Measurements from ENCODE around the gene EPX. TPM values are rescaled to one million over a fixed set of nuclear protein-coding genes. Genes with fewer than 3 reads are reported as not detected.

Gene EPX
- total RNA-seq, 2 experiments from 2014 or later = not detected

DNA sequence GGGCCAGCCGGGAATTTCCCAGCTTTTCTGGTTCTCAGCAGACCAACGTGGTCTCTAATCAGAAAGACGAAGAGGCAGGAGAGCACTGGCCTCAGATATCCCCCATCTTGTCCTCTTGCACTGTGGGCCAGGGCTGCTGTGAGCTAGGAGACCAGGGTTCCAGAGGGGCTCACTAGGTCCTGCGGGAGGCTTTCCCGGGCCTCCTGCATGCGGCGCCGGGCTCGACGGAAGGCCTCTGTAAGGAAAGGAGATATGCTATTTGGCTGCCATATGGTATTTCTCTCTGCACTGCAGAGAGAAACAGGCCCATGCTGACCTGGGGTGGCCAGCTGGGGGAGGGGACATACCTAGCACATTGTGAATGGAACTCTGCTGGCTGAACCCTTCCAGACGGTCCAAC lies 13.4 kb downstream of the EPX start:
- ChIA-PET CTCF (interaction anchor here (0.8 kb wide), 1 partner anchor 10 kb away, joined by 3 read pairs; no protein-coding TSS in a partner anchor), POLR2A (no interaction called here)
- ATAC-seq (no peak), DNase-seq (no peak)
- intact Hi-C loops (cut with DNase I, micrococcal nuclease) = no loop called here
- no peak overlapping the region for H3K27ac Mint-ChIP-seq
- H3K36me3 Mint-ChIP-seq (ENCODE audit: low read depth) = peaks cover 10% of the 10 kb centered on the region
- no peak overlapping the region for H3K4me3 Mint-ChIP-seq
- no peaks in the 10 kb centered on the region for H3K27me3 Mint-ChIP-seq
- H3K9me3 Mint-ChIP-seq (ENCODE audit: low read depth) = no peaks in the 10 kb centered on the region
- no peaks in the 10 kb centered on the region for H3K4me1 Mint-ChIP-seq

DNA sequence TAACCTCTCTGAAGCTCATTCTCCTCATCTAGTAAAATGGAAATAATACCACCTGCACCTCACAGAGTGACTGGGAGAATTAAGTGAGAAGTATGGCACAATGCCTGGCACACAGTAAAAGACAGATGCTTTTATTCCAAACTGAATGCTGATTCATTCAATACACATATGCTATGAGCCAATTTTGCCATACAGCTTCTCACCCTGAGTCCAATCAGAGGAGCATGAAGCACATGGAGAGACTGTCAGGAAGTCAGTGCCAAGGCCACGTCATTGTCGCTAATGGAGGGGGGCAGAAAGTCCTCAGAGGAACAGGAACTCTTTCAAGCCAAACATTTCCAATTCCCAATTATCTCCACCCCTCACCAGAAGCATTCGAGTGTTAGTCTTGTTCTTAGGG lies 14.9 kb downstream of the EPX start:
- ChIA-PET CTCF (no interaction called here), POLR2A (no interaction called here)
- no peaks in the 10 kb centered on the region for H3K27me3 Mint-ChIP-seq
- H3K9me3 Mint-ChIP-seq (ENCODE audit: low read depth) = no peaks in the 10 kb centered on the region
- ATAC-seq = no peak
- intact Hi-C loops (cut with DNase I, micrococcal nuclease) = no loop called here
- peaks cover 10% of the 10 kb centered on the region for H3K36me3 Mint-ChIP-seq (ENCODE audit: low read depth)
- H3K27ac Mint-ChIP-seq = no peak overlapping the region
- no peak overlapping the region for H3K4me3 Mint-ChIP-seq
- H3K4me1 Mint-ChIP-seq = no peaks in the 10 kb centered on the region
- no peak for DNase-seq

DNA sequence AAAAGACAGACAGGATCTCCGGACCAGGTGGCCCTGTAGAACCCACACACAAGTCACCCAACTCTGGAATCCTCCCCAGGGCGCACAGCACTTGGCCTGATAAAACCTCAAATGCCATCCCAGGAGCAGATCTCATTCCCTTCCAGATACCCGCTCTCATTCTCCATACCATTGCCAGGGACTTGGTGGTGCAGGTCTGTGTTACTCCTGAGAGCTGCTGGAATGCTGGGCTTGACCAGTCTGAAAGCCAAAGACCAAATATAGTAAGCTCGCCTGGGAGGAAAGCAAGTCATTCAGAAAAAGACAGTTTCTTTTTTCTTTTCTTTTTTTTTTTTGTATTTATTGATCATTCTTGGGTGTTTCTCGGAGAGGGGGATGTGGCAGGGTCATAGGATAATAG lies 15.8 kb downstream of the EPX start:
- no peak overlapping the region for H3K27ac Mint-ChIP-seq
- ATAC-seq (no peak), DNase-seq (no peak)
- ChIA-PET CTCF (no interaction called here), POLR2A (no interaction called here)
- H3K27me3 Mint-ChIP-seq = no peaks in the 10 kb centered on the region
- no peaks in the 10 kb centered on the region for H3K4me1 Mint-ChIP-seq
- H3K4me3 Mint-ChIP-seq = no peak overlapping the region
- intact Hi-C loops (cut with DNase I, micrococcal nuclease) = no loop called here
- peaks cover 10% of the 10 kb centered on the region for H3K36me3 Mint-ChIP-seq (ENCODE audit: low read depth)
- H3K9me3 Mint-ChIP-seq (ENCODE audit: low read depth) = no peaks in the 10 kb centered on the region

DNA sequence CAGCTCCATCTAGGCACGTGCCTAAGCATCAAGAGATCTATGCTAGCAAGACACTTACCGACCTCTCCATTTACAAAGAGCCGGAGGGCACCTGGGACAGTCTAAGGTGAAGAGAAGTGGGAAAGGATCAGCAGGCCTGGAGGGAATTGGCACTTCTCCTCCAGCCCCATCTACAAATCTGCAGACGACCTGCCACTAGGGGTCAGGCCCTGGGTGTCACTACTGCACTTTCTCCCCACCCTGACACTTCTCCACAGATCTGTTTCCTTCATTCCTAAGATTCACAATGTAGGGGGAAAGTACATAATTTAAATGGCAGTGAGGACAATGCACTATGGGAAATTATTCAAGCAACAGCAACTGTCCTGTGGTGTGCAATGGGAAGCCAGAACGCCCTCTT lies 18.4 kb downstream of the EPX start:
- no peak overlapping the region for H3K27ac Mint-ChIP-seq
- CTCF ChIA-PET = interaction anchor here (0.7 to 1.9 kb wide), 3 partner anchors 10 to 25 kb away, joined by 3 to 5 read pairs (median 3); no protein-coding TSS in a partner anchor
- POLR2A ChIA-PET = no interaction called here
- H3K36me3 Mint-ChIP-seq (ENCODE audit: low read depth) = peaks cover 14% of the 10 kb centered on the region
- H3K4me3 Mint-ChIP-seq = no peak overlapping the region
- intact Hi-C loops (cut with DNase I, micrococcal nuclease) = no loop called here
- H3K9me3 Mint-ChIP-seq (ENCODE audit: low read depth) = no peaks in the 10 kb centered on the region
- H3K4me1 Mint-ChIP-seq = no peaks in the 10 kb centered on the region
- no peak for ATAC-seq
- DNase-seq = no peak
- H3K27me3 Mint-ChIP-seq = no peaks in the 10 kb centered on the region

DNA sequence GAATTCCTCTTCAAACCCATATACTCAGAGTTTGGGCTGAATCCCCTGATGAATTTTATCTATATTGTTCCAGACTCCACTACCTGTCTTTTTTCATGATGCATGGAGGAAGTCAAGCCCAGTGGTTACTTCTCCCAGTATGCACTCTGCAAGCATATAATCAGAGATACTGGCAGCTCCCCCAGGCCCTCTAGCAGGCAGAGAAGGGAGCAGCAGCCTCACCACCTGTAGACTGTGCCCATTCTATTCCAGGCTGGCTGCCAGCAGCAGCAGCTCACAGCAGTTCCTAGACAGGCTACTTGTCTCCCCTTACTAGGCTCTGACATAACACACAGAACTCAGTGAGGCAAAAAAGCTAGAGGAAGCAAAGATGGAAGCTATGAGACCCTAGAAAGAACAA lies 23.2 kb downstream of the EPX start:
- Mint-ChIP-seq H3K4me1 (peaks cover 20% of the 10 kb centered on the region), H3K27ac (no peak overlapping the region), H3K27me3 (no peaks in the 10 kb centered on the region), H3K4me3 (no peak overlapping the region), H3K9me3 (ENCODE audit: low read depth) (no peaks in the 10 kb centered on the region), H3K36me3 (ENCODE audit: low read depth) (peaks cover 4% of the 10 kb centered on the region)
- ATAC-seq = no peak
- POLR2A ChIA-PET = no interaction called here
- no peak for DNase-seq
- CTCF ChIA-PET = interaction anchor here (0.7 to 2.9 kb wide), 3 partner anchors 10 to 34 kb away, joined by 3 to 16 read pairs (median 7); no protein-coding TSS in a partner anchor
- intact Hi-C loops (cut with DNase I, micrococcal nuclease) = no loop called here

DNA sequence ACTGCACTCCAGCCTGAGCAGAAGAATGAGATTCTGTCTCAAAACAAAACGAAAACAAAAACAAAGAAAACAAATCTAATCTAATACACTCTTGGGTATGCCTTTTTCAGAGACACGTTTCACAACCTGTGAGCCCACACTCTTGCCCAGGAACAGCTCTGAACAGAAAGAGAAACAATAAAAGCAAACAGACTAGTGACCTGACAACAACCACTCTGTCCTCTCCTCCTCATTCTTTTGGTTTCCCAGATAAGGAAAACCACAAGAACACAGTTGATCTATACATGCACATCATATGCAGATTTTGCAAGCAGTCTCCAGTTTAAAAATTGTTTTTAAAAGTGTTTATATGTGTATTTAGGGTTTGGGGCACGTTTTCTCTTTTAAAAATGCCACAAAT lies 25.2 kb downstream of the EPX start:
- no peak overlapping the region for H3K27ac Mint-ChIP-seq
- H3K4me3 Mint-ChIP-seq = peak overlapping the region; percentile 24
- intact Hi-C loops (cut with DNase I, micrococcal nuclease) = loop anchor here in 1 of 2 experiments (2.0 kb wide), 1 partner anchor 1133 kb away; the partner anchor contains the start of gene AKAP1
- ATAC-seq (no peak), DNase-seq (no peak)
- H3K9me3 Mint-ChIP-seq (ENCODE audit: low read depth) = no peaks in the 10 kb centered on the region
- CTCF ChIA-PET = interaction anchor here (2.3 kb wide), 1 partner anchor 32 kb away, joined by 7 read pairs; no protein-coding TSS in a partner anchor
- POLR2A ChIA-PET = interaction anchor here (0.6 kb wide), 1 partner anchor 61 kb away, joined by 7 read pairs; no protein-coding TSS in a partner anchor
- no peaks in the 10 kb centered on the region for H3K27me3 Mint-ChIP-seq
- H3K4me1 Mint-ChIP-seq = peaks cover 20% of the 10 kb centered on the region
- H3K36me3 Mint-ChIP-seq (ENCODE audit: low read depth) = peaks cover 4% of the 10 kb centered on the region

DNA sequence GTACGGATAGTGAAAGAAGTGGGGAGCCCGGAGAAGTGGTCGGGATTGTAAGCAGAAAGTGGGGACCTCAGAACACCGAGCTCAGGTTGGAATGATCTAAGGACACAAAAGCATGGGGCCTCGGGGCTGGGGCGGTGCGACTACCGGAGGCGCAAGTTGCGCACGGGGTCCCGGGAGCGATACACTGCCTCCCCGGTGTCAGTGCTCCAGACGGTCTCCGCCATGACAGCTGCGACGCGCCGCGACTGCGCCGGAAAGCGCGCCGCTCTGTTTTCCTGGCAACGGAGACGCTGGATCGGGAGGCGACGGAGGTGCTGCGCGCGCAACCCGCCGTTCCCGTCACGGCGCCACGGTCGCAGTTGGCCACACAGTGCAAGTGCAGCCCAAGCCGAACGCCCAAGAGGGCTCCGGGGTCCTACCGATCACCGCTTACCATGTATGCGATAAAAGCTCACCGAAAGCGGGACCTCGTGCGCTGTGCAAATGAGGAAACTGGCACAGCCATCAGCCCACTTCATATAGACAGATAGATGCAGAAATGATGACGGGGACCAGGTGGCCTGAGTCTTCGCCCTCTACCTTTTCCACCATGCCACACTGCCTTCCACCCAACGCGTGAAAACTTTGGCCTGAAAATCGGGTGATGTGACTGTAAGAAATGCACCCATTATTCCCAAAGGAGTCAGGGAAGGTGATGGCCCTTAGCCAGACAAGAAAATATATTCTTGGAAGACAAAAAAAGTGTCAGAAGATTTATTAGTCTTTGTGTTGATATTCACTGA lies 26.7 kb downstream of the EPX start, which contains the start of gene MKS1:
Gene MKS1 (minus strand): TSS at position 249 of the 782 bp plus-strand sequence. CDS start 25 bp downstream, at position 224.
- ChIA-PET CTCF (interaction anchor here (0.6 to 2.0 kb wide), 18 partner anchors 9 to 249 kb away, joined by 3 to 9 read pairs (median 4); partner anchors contain the start of genes LPO and SRSF1), POLR2A (interaction anchor here (0.6 to 1.2 kb wide), 4 partner anchors 31 to 452 kb away, joined by 3 to 4 read pairs (median 3); partner anchors contain the start of gene SUPT4H1)
- ATAC-seq (peak; percentile 100), DNase-seq (peak; percentile 98)
- Mint-ChIP-seq H3K27ac (peak within 1 kb of the TSS; percentile 86), H3K36me3 (ENCODE audit: low read depth) (no peaks in the 10 kb centered on the region), H3K27me3 (peaks cover 2% of the 10 kb centered on the region), H3K9me3 (ENCODE audit: low read depth) (no peaks in the 10 kb centered on the region), H3K4me3 (peak within 1 kb of the TSS; percentile 90), H3K4me1 (peaks cover 22% of the 10 kb centered on the region)
- intact Hi-C loops (cut with DNase I, micrococcal nuclease) = loop anchor here in 1 of 2 experiments (1.0 to 2.0 kb wide), 8 partner anchors 23 to 1134 kb away; partner anchors contain the start of genes AKAP1, DYNLL2, MRPS23 and SRSF1

DNA sequence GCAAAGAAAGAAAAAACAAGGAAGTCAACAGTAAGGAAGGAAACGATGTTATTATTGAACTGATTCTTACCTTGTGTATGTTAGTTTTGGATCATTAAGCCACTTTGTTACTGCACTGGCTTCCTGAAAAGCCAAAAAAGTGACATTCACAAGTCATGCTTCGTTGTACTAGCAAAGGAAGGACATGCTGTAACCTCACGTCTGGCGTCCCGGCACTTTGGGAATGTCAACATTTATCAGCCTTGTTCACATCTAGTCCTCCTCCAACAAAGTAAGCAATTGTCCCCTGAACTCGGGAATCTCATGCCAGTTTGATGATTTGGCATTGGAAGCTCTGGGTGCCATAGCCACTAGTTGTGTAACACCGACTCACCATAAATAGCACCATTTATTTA lies 27.3 kb downstream of the EPX start:
- no peaks in the 10 kb centered on the region for H3K36me3 Mint-ChIP-seq (ENCODE audit: low read depth)
- peak overlapping the region; percentile 86 for H3K27ac Mint-ChIP-seq
- intact Hi-C loops (cut with DNase I, micrococcal nuclease) = loop anchor here in 1 of 2 experiments (1.0 to 2.0 kb wide), 8 partner anchors 23 to 1135 kb away; partner anchors contain the start of genes AKAP1, DYNLL2, MRPS23 and SRSF1
- no peak for ATAC-seq
- no peak for DNase-seq
- no peaks in the 10 kb centered on the region for H3K9me3 Mint-ChIP-seq (ENCODE audit: low read depth)
- peaks cover 5% of the 10 kb centered on the region for H3K27me3 Mint-ChIP-seq
- CTCF ChIA-PET = interaction anchor here (0.6 to 2.0 kb wide), 13 partner anchors 10 to 367 kb away, joined by 3 to 9 read pairs (median 3); partner anchors contain the start of genes LPO, RNF43 and SRSF1
- POLR2A ChIA-PET = interaction anchor here (1.1 to 1.2 kb wide), 2 partner anchors 30 to 132 kb away, joined by 3 to 4 read pairs; partner anchors contain the start of gene SUPT4H1
- peaks cover 26% of the 10 kb centered on the region for H3K4me1 Mint-ChIP-seq
- H3K4me3 Mint-ChIP-seq = peak overlapping the region; percentile 90

DNA sequence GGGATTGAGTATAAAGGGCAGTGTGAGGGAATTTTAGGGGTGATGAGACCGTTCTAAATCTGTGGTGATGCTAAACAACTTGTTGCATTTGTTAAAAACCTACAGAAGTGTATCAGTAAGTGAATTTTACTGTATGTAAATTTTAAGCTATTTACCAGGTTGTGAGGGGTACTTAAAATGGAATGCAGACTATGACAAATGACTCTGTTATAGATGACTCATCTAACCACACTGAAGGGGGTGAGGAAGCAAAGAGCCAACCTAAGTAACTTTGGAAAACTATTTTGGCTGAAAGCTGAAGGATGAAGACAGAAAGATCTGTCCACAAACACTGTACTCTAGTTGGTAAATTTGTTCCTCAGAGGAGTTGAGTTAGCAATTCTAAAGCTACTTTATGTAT lies 31.8 kb downstream of the EPX start:
- CTCF ChIA-PET = interaction anchor here (0.6 to 2.0 kb wide), 2 partner anchors 12 to 86 kb away, joined by 3 to 5 read pairs; no protein-coding TSS in a partner anchor
- no peaks in the 10 kb centered on the region for H3K36me3 Mint-ChIP-seq (ENCODE audit: low read depth)
- H3K4me1 Mint-ChIP-seq = peaks cover 14% of the 10 kb centered on the region
- H3K4me3 Mint-ChIP-seq = no peak overlapping the region
- no peak overlapping the region for H3K27ac Mint-ChIP-seq
- ATAC-seq (peak; percentile 71), DNase-seq (no peak)
- H3K9me3 Mint-ChIP-seq (ENCODE audit: low read depth) = no peaks in the 10 kb centered on the region
- peaks cover 17% of the 10 kb centered on the region for H3K27me3 Mint-ChIP-seq
- POLR2A ChIA-PET = no interaction called here
- intact Hi-C loops (cut with DNase I, micrococcal nuclease) = no loop called here

DNA sequence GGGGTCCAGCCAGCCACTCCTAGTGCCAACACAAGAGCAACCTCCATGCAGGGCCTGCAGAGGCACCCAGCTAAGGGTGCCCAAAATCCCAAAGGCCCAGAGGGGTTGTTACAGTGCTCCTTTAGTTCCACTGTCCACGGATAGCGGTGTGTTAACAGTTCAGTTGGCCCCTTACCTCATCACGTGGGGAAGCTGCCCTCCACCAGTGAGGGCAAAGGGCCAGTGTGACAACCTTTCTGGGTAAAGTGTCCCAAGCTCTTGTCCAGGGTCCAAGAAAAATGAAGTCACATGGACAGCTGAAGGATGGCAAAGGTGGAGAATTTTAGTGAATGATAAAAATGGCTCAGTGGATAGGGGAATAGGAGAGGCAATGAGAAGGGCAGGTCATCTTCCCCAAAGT lies 35.2 kb downstream of the EPX start:
- intact Hi-C loops (cut with DNase I, micrococcal nuclease) = no loop called here
- no peak for DNase-seq
- no peak overlapping the region for H3K27ac Mint-ChIP-seq
- H3K36me3 Mint-ChIP-seq (ENCODE audit: low read depth) = no peaks in the 10 kb centered on the region
- H3K9me3 Mint-ChIP-seq (ENCODE audit: low read depth) = no peaks in the 10 kb centered on the region
- no peak for ATAC-seq
- ChIA-PET POLR2A (interaction anchor here (0.6 kb wide), 1 partner anchor 146 kb away, joined by 3 read pairs; no protein-coding TSS in a partner anchor), CTCF (interaction anchor here (0.6 to 2.3 kb wide), 5 partner anchors 14 to 690 kb away, joined by 3 to 7 read pairs (median 4); no protein-coding TSS in a partner anchor)
- no peak overlapping the region for H3K4me3 Mint-ChIP-seq
- peaks cover 12% of the 10 kb centered on the region for H3K4me1 Mint-ChIP-seq
- H3K27me3 Mint-ChIP-seq = peaks cover 19% of the 10 kb centered on the region

DNA sequence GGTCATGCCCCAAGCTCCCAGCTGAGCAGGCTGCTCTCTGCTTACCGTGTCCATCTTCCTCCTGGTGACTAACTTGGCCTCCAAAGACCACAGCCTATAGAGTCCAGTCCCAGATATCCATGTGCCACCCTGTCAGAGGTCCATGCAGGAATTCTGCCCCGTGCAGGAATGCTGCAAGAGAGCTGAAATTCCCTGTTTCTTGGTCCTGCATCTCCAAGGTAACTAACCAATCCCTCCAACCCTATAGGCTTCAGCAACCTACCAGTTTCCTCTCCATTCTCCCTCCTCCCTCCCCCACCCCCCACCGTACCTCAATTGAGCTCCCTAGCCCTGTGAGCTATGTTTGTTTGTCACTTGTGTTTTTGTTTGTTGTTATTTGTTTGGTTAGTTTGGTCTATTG lies 36.2 kb downstream of the EPX start:
- Mint-ChIP-seq H3K9me3 (ENCODE audit: low read depth) (no peaks in the 10 kb centered on the region), H3K27me3 (peaks cover 20% of the 10 kb centered on the region), H3K4me3 (no peak overlapping the region), H3K4me1 (peaks cover 15% of the 10 kb centered on the region), H3K27ac (no peak overlapping the region), H3K36me3 (ENCODE audit: low read depth) (no peaks in the 10 kb centered on the region)
- ATAC-seq (no peak), DNase-seq (no peak)
- ChIA-PET POLR2A (no interaction called here), CTCF (interaction anchor here (1.3 to 2.3 kb wide), 4 partner anchors 13 to 29 kb away, joined by 3 to 7 read pairs (median 4); no protein-coding TSS in a partner anchor)
- intact Hi-C loops (cut with DNase I, micrococcal nuclease) = no loop called here
